HFFc6 (cell line): ENCODE data around the gene LAPTM4A. TPM values are rescaled to one million over a fixed set of nuclear protein-coding genes. Genes with fewer than 3 reads are reported as not detected.

Experiments
- DNase-seq: peaks from one replicate; pipeline ENCODE4 v3.0.0-alpha.2; 2018
- H3K27ac Mint-ChIP-seq: 2 replicates; pipeline ENCODE4 v1.8.0; 2020; ENCODE audit warnings: mild to moderate bottlenecking, mixed read lengths
- H3K27me3 Mint-ChIP-seq: 2 replicates; pipeline ENCODE4 v1.8.0; 2021; ENCODE audit warnings: mild to moderate bottlenecking, moderate library complexity, mixed read lengths; ENCODE audit not compliant: insufficient read depth
- H3K36me3 Mint-ChIP-seq: 2 replicates; pipeline ENCODE4 v1.8.0; 2021; ENCODE audit warnings: low read depth, mixed read lengths
- H3K4me1 Mint-ChIP-seq: 2 replicates; pipeline ENCODE4 v1.8.0; 2020; ENCODE audit warnings: low read depth, mixed read lengths
- H3K4me3 Mint-ChIP-seq: 2 replicates; pipeline ENCODE4 v1.8.0; 2020; ENCODE audit warnings: mild to moderate bottlenecking, moderate library complexity, mixed read lengths
- H3K9me3 Mint-ChIP-seq: 2 replicates; pipeline ENCODE4 v1.8.0; 2020; ENCODE audit warnings: mild to moderate bottlenecking, mixed read lengths
- CTCF ChIP-seq: fragments of 200-600 bp; sonication (generic); IDR thresholded peaks from 2 replicates; pipeline ENCODE4 v1.5.0; 2021; ENCODE audit warnings: antibody characterized with exemption, mild to moderate bottlenecking
- total RNA-seq, 6 experiments: library from RNA; stranded (reverse); fragmentation: NEBNext Ultra II Directional; extraction: Animal tissue kit (Norgen Biotek cat#: 25700); gene quantifications; 2 replicates in 1 of 6; 3 replicates in 5 of 6; pipeline ENCODE4 v1.2.3, GENCODE V29; 2021

The LAPTM4A gene
- total RNA-seq, 6 experiments from 2014 or later = 218 to 254 (median 240) TPM

GRCh38 chr2:20062615-20063545 is 11.5 kb upstream of the LAPTM4A start:
- peak; percentile 23; the same call in 1 of the 2 replicates for TF ChIP-seq CTCF
- Mint-ChIP-seq H3K36me3 (peaks cover 32% of the 10 kb centered on the region), H3K27ac (peak overlapping the region; percentile 65), H3K27me3 (peaks cover 5% of the 10 kb centered on the region; the same call in 1 of the 2 replicates), H3K4me1 (peaks cover 46% of the 10 kb centered on the region), H3K9me3 (peaks cover 42% of the 10 kb centered on the region), H3K4me3 (no peak overlapping the region)
- peak; percentile 29 for DNase-seq

- Mint-ChIP-seq H3K27ac (peak overlapping the region; percentile 36; the same call in 1 of the 2 replicates), H3K36me3 (peaks cover 24% of the 10 kb centered on the region), H3K4me1 (peaks cover 38% of the 10 kb centered on the region), H3K9me3 (peaks cover 32% of the 10 kb centered on the region), H3K27me3 (peaks cover 9% of the 10 kb centered on the region), H3K4me3 (no peak overlapping the region)
- TF ChIP-seq CTCF = no peak
- no peak for DNase-seq
Measured at GRCh38 chr2:20061940-20062339, 10.5 kb upstream of the LAPTM4A start.

GRCh38 chr2:20061476-20061875 is 10.0 kb upstream of the LAPTM4A start:
- Mint-ChIP-seq H3K4me3 (no peak overlapping the region; the same call in 1 of the 2 replicates), H3K27me3 (peaks cover 13% of the 10 kb centered on the region), H3K4me1 (peaks cover 36% of the 10 kb centered on the region), H3K9me3 (peaks cover 31% of the 10 kb centered on the region), H3K36me3 (peaks cover 23% of the 10 kb centered on the region), H3K27ac (peak overlapping the region; percentile 36; the same call in 1 of the 2 replicates)
- no peak for DNase-seq
- no peak for TF ChIP-seq CTCF

- no peak overlapping the region for H3K4me3 Mint-ChIP-seq
- no peak for DNase-seq
- H3K9me3 Mint-ChIP-seq = peaks cover 17% of the 10 kb centered on the region
- H3K4me1 Mint-ChIP-seq = peaks cover 31% of the 10 kb centered on the region
- peaks cover 16% of the 10 kb centered on the region for H3K36me3 Mint-ChIP-seq
- no peak for TF ChIP-seq CTCF
- peaks cover 15% of the 10 kb centered on the region for H3K27me3 Mint-ChIP-seq
- no peak overlapping the region for H3K27ac Mint-ChIP-seq
Measured at GRCh38 chr2:20060106-20060505, 8.7 kb upstream of the LAPTM4A start.

GRCh38 chr2:20057268-20057667 is 5.8 kb upstream of the LAPTM4A start:
- peaks cover 18% of the 10 kb centered on the region for H3K4me1 Mint-ChIP-seq

More at GRCh38 chr2:20057268-20057667, 5.8 kb upstream of the LAPTM4A start:
- no peak for TF ChIP-seq CTCF
- Mint-ChIP-seq H3K4me3 (no peak overlapping the region), H3K27me3 (peaks cover 15% of the 10 kb centered on the region), H3K9me3 (no peaks in the 10 kb centered on the region), H3K27ac (no peak overlapping the region), H3K36me3 (no peaks in the 10 kb centered on the region)
- no peak for DNase-seq
